Endothelial cell of umbilical vein (primary cell): ENCODE measurements around the gene TM9SF1. TPM values are rescaled to one million over a fixed set of nuclear protein-coding genes. Genes with fewer than 3 reads are reported as not detected.

Experiments used
- BruUV-seq: library from RNA; stranded (reverse); fragments of 400-500 nt; replicated peaks from 2 replicates; lab custom pipeline; 2021; lab: Mats Ljungman, UMichigan
- CTCF ChIA-PET: fragments of 300-600, 350-600 bp; sonication (Branson Sonifier 250); formaldehyde crosslinking; loops from one replicate; lab custom pipeline; 2021; ENCODE audit warnings: antibody characterized with exemption, inconsistent platforms; lab: Charles Lee
- POLR2A ChIA-PET: fragments of 300-600, 350-600 bp; sonication (Branson Sonifier 250); formaldehyde crosslinking; loops from one replicate; lab custom pipeline; 2021; ENCODE audit warnings: antibody characterized with exemption, inconsistent platforms; lab: Charles Lee
- DNase-seq: peaks from one replicate; pipeline ENCODE4 v3.0.0-alpha.2; 2011; ENCODE audit warnings: low read depth, low spot score
- FAIRE-seq: peaks from 2 replicates; lab custom pipeline; 2011; peaks lifted over from hg19 to GRCh38; lab: Jason Lieb, UNC
- H2AFZ ChIP-seq: 2 replicates; pipeline ENCODE4 v1.6.0; 2012; ENCODE audit warnings: low read depth, low read length, control low read depth, inconsistent platforms
- H3K27ac ChIP-seq: 2 replicates; pipeline ENCODE4 v1.5.1; 2011; ENCODE audit warnings: low read depth, mild to moderate bottlenecking, control low read depth, low read length, moderate library complexity; ENCODE audit not compliant: insufficient read depth
- H3K27me3 ChIP-seq, 2 experiments: 2 replicates each; pipeline versions ENCODE4 v1.6.0 to v1.6.1; 2011; ENCODE audit warnings: low read length in 2 of 2, mixed read lengths in 1 of 2; ENCODE audit not compliant: control insufficient read depth in 2 of 2, insufficient read depth in 2 of 2
- H3K36me3 ChIP-seq, 2 experiments: 2 replicates in 1 of 2; 3 replicates in 1 of 2; pipeline ENCODE4 v1.5.1; 2011; ENCODE audit warnings: low read length in 2 of 2, mild to moderate bottlenecking in 1 of 2, moderate library complexity in 1 of 2; ENCODE audit not compliant: control insufficient read depth in 2 of 2, insufficient read depth in 2 of 2; ENCODE audit errors: extremely low read depth in 1 of 2
- H3K4me1 ChIP-seq: 3 replicates; pipeline ENCODE4 v1.5.1; 2011; ENCODE audit warnings: mild to moderate bottlenecking, low read length; ENCODE audit not compliant: control insufficient read depth, insufficient read depth; ENCODE audit errors: extremely low read depth
- H3K4me2 ChIP-seq: 2 replicates; pipeline ENCODE4 v1.6.1; 2011; ENCODE audit warnings: low read length, control low read depth, mixed read lengths; ENCODE audit not compliant: insufficient read depth
- H3K4me3 ChIP-seq, 3 experiments: fragments of 200-600 bp in 1 of 3; sonication (generic), shearing (Covaris generic) in 1 of 3; replicated peaks in 1 of 3; 2 replicates each; pipeline ENCODE4 v1.5.1; 2011 to 2016; ENCODE audit warnings: control low read depth in 3 of 3, low read length in 3 of 3, mild to moderate bottlenecking in 2 of 3, inconsistent platforms in 1 of 3, low read depth in 1 of 3, moderate library complexity in 1 of 3; ENCODE audit not compliant: insufficient read depth in 1 of 3
- H3K79me2 ChIP-seq: 2 replicates; pipeline ENCODE4 v1.6.0; 2012; ENCODE audit warnings: low read length, inconsistent platforms; ENCODE audit not compliant: control insufficient read depth, insufficient read depth
- H3K9ac ChIP-seq: replicated peaks from 2 replicates; pipeline ENCODE3; 2011; ENCODE audit warnings: low read length, control low read depth; ENCODE audit not compliant: insufficient read depth; ENCODE audit errors: extremely low read depth
- H3K9me1 ChIP-seq: replicated peaks from 3 replicates; pipeline ENCODE4 v1.6.0; 2011; ENCODE audit warnings: mild to moderate bottlenecking, low read length; ENCODE audit not compliant: control insufficient read depth, insufficient read depth; ENCODE audit errors: extremely low read depth
- H3K9me3 ChIP-seq: replicated peaks from 2 replicates; pipeline ENCODE4 v1.5.1; 2012; ENCODE audit warnings: low read length, inconsistent platforms; ENCODE audit not compliant: control insufficient read depth, insufficient read depth
- H4K20me1 ChIP-seq: replicated peaks from 2 replicates; pipeline ENCODE3; 2011; ENCODE audit warnings: mild to moderate bottlenecking, low read length; ENCODE audit not compliant: control insufficient read depth, insufficient read depth; ENCODE audit errors: extremely low read depth
- EZH2 ChIP-seq: IDR thresholded peaks from 2 replicates; pipeline ENCODE4 v1.6.1; 2012; ENCODE audit warnings: borderline replicate concordance, low read depth, mild to moderate bottlenecking, moderate library complexity, low read length, inconsistent platforms; ENCODE audit not compliant: severe bottlenecking
- FOS ChIP-seq: IDR thresholded peaks from 2 replicates; pipeline ENCODE4 v1.6.1; 2011; ENCODE audit warnings: mild to moderate bottlenecking, low read length, moderate library complexity, borderline replicate concordance; ENCODE audit not compliant: insufficient read depth
- GATA2 ChIP-seq: IDR thresholded peaks from 2 replicates; pipeline ENCODE4 v1.7.0; 2011; ENCODE audit warnings: low read depth, mild to moderate bottlenecking, moderate library complexity, mixed read lengths, low read length; ENCODE audit not compliant: insufficient read length, insufficient read depth
- JUN ChIP-seq: IDR thresholded peaks from 2 replicates; pipeline ENCODE4 v1.6.1; 2011; ENCODE audit warnings: borderline replicate concordance, low read depth; ENCODE audit not compliant: insufficient read length, insufficient read depth
- MYC ChIP-seq: IDR thresholded peaks from one replicate; pipeline ENCODE4 v1.6.1; 2011; ENCODE audit warnings: mild to moderate bottlenecking, low read depth, low read length
- POLR2A ChIP-seq: IDR thresholded peaks from 2 replicates; pipeline ENCODE4 v1.6.1; 2012; ENCODE audit warnings: low read depth, mild to moderate bottlenecking, control low read depth, low read length
- POLR2AphosphoS5 ChIP-seq: IDR thresholded peaks from 2 replicates; pipeline ENCODE4 v1.6.1; 2012; ENCODE audit warnings: low read depth, mild to moderate bottlenecking, control low read depth, low read length, moderate library complexity; ENCODE audit not compliant: insufficient read depth
- dilution Hi-C: fragments of 300-500 bp; cut with MboI; formaldehyde crosslinking; loops from one replicate; pipeline ENCODE4 v1.15.0; 2019; ENCODE audit warnings: low sequenced_read_pairs; ENCODE audit not compliant: extremely low pct_ligation_motif_present
- intact Hi-C: fragments of 100-400 bp; cut with micrococcal nuclease; formaldehyde crosslinking; loops from one replicate; pipeline ENCODE4 v1.10.0; 2022
- polyA plus RNA-seq, 4 experiments: library from polyadenylated mRNA; depleted of rRNA in 3 of 4; stranded (reverse) in 3 of 4; unstranded in 1 of 4; fragments of >200 nt; gene quantifications; 2 replicates each; pipeline versions ENCODE4 v1.2.1 to v1.2.3, GENCODE V29; 2011 to 2012; ENCODE audit warnings: missing spikeins in 1 of 4
- total RNA-seq: library from RNA; stranded (reverse); gene quantifications from 2 replicates; pipeline ENCODE4 v1.2.3, GENCODE V29; 2021
- TF ChIP-seq, protein P1 (sequence below), 2 donors: IDR thresholded peaks; 1 replicate in 1 of 2; 2 replicates in 1 of 2; pipeline ENCODE4 v1.5.1; 2011; ENCODE audit warnings: low read length in 2 of 2, mild to moderate bottlenecking in 2 of 2, moderate library complexity in 2 of 2, control low read depth in 1 of 2, inconsistent platforms in 1 of 2, low read depth in 1 of 2; ENCODE audit not compliant: insufficient read depth in 1 of 2; ENCODE audit errors: extremely low read depth in 1 of 2
- TF ChIP-seq, protein P2 (sequence below): IDR thresholded peaks from 2 replicates; pipeline ENCODE4 v1.6.1; 2011; ENCODE audit not compliant: insufficient read depth, insufficient read length

The TM9SF1 gene
- total and polyA plus RNA-seq, 2 donors (not counting 3 experiments of a cell fraction or from before 2014, with no cell fraction given): 60.7 to 71.5 TPM

DNA sequence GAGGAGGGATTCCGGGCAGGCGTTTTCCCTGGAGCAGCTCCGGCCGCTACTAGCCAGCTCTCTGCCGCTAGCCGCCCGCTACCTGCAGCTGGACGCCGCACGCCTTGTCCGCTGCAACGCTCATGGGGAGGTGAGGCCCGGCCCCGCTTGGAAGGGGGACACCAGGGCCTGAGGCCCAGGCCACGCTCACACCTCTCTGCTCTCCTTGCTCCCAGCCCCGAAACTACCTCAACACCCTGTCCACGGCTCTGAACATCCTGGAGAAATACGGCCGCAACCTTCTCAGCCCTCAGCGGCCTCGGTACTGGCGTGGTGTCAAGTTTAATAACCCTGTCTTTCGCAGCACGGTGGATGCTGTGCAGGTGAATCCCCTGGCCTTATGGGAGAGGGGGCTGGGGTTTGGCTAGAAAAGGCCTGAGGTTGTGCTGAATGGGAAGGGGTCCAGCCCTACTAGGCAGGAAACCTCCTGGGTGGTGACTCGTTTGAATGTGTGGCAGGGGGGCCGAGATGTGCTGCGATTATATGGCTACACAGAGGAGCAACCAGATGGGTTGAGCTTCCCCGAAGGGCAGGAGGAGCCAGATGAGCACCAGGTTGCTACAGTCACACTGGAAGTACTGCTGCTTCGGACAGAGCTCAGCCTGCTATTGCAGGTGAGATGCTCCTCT lies 47.3 kb downstream of the TM9SF1 start:
- POLR2A ChIA-PET: interaction anchor here (2.0 kb wide), 1 partner anchor 12 kb away, joined by 8 read pairs; the partner anchor contains the start of gene PSME1
- Histone ChIP-seq H3K4me1 (peaks cover 16% of the 10 kb centered on the region), H3K4me2 (peak overlapping the region; percentile 70), H4K20me1 (no peaks in the 10 kb centered on the region), H2AFZ (peak overlapping the region; percentile 68), H3K79me2 (peaks cover 25% of the 10 kb centered on the region), H3K27me3 (no peaks in the 10 kb centered on the region), H3K27ac (no peak overlapping the region), H3K4me3 (peak overlapping the region; percentile 59 to 83 (median 76)), H3K9me1 (no peaks in the 10 kb centered on the region), H3K9me3 (no peaks in the 10 kb centered on the region), H3K9ac (peak overlapping the region; percentile 43), H3K36me3 (peaks cover 2 to 25% of the 10 kb centered on the region in 2 experiments)
- TSS peak; percentile 45 for BruUV-seq
- CTCF ChIA-PET: interaction anchor here (1.0 to 7.8 kb wide), 6 partner anchors 12 to 149 kb away, joined by 6 to 63 read pairs (median 14); partner anchors contain the start of genes IRF9 and PSME1
- FAIRE-seq (no peak), DNase-seq (no peak)
- TF ChIP-seq FOS: no peak
- TF ChIP-seq POLR2AphosphoS5: no peak
- TF ChIP-seq, protein P1, sequence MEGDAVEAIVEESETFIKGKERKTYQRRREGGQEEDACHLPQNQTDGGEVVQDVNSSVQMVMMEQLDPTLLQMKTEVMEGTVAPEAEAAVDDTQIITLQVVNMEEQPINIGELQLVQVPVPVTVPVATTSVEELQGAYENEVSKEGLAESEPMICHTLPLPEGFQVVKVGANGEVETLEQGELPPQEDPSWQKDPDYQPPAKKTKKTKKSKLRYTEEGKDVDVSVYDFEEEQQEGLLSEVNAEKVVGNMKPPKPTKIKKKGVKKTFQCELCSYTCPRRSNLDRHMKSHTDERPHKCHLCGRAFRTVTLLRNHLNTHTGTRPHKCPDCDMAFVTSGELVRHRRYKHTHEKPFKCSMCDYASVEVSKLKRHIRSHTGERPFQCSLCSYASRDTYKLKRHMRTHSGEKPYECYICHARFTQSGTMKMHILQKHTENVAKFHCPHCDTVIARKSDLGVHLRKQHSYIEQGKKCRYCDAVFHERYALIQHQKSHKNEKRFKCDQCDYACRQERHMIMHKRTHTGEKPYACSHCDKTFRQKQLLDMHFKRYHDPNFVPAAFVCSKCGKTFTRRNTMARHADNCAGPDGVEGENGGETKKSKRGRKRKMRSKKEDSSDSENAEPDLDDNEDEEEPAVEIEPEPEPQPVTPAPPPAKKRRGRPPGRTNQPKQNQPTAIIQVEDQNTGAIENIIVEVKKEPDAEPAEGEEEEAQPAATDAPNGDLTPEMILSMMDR (IDR thresholded peaks at IDR 0.05; ENCODE audit: extremely low read depth in 1 of 2, insufficient read depth in 1 of 2, low read depth in 1 of 2, low read length in 2 of 2): no peak
- TF ChIP-seq EZH2: no peak
- TF ChIP-seq MYC: no peak
- TF ChIP-seq GATA2: no peak
- TF ChIP-seq POLR2A: no peak
- TF ChIP-seq, protein P2, sequence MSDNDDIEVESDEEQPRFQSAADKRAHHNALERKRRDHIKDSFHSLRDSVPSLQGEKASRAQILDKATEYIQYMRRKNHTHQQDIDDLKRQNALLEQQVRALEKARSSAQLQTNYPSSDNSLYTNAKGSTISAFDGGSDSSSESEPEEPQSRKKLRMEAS: no peak
- TF ChIP-seq JUN: no peak
- intact Hi-C loops (loop anchor here (1.0 to 5.0 kb wide), 7 partner anchors 12 to 284 kb away; partner anchors contain the start of genes CHMP4A, DHRS1, IPO4 and IRF9), dilution Hi-C loops (no loop called here)
